ENCODE results near the gene STX8.

The STX8 gene

GRCh38 chr17:9249245-9249953 is 326.2 kb downstream of the STX8 start:
- in situ Hi-C loops (cut with HindIII; ENCODE audit: low sequenced_read_pairs), result no loop called here

- in situ Hi-C loops (cut with HindIII; ENCODE audit: low sequenced_read_pairs), result no loop called here
Measured at GRCh38 chr17:9247401-9247938, 328.1 kb downstream of the STX8 start.

- in situ Hi-C loops (cut with HindIII; ENCODE audit: low sequenced_read_pairs), result no loop called here
Measured at GRCh38 chr17:9244066-9245052, 331.3 kb downstream of the STX8 start.

GRCh38 chr17:9242983-9243382 is 332.6 kb downstream of the STX8 start:
- in situ Hi-C loops (cut with HindIII; ENCODE audit: low sequenced_read_pairs), result no loop called here

- in situ Hi-C loops (cut with HindIII; ENCODE audit: low sequenced_read_pairs), result no loop called here
Measured at GRCh38 chr17:9242497-9242881, 333.1 kb downstream of the STX8 start.

GRCh38 chr17:9241774-9242496 is 333.7 kb downstream of the STX8 start:
- in situ Hi-C loops (cut with HindIII; ENCODE audit: low sequenced_read_pairs), result no loop called here

GRCh38 chr17:9241371-9241712 is 334.3 kb downstream of the STX8 start:
- in situ Hi-C loops (cut with HindIII; ENCODE audit: low sequenced_read_pairs), result no loop called here

GRCh38 chr17:9240659-9241370 is 334.8 kb downstream of the STX8 start:
- in situ Hi-C loops (cut with HindIII; ENCODE audit: low sequenced_read_pairs), result no loop called here

GRCh38 chr17:9239793-9240658 is 335.6 kb downstream of the STX8 start:
- in situ Hi-C loops (cut with HindIII; ENCODE audit: low sequenced_read_pairs), result no loop called here

- in situ Hi-C loops (cut with HindIII; ENCODE audit: low sequenced_read_pairs), result no loop called here
Measured at GRCh38 chr17:9239246-9239792, 336.3 kb downstream of the STX8 start.

- in situ Hi-C loops (cut with HindIII; ENCODE audit: low sequenced_read_pairs), result no loop called here
Measured at GRCh38 chr17:9238340-9239245, 337.0 kb downstream of the STX8 start.

- in situ Hi-C loops (cut with HindIII; ENCODE audit: low sequenced_read_pairs), result no loop called here
Measured at GRCh38 chr17:9237661-9238301, 337.8 kb downstream of the STX8 start.

- in situ Hi-C loops (cut with HindIII; ENCODE audit: low sequenced_read_pairs), result no loop called here
Measured at GRCh38 chr17:9237053-9237410, 338.6 kb downstream of the STX8 start.

- in situ Hi-C loops (cut with HindIII; ENCODE audit: low sequenced_read_pairs), result no loop called here
Measured at GRCh38 chr17:9236286-9237052, 339.2 kb downstream of the STX8 start.

GRCh38 chr17:9235346-9235745 is 340.3 kb downstream of the STX8 start:
- in situ Hi-C loops (cut with HindIII; ENCODE audit: low sequenced_read_pairs), result no loop called here

GRCh38 chr17:9234389-9234945 is 341.2 kb downstream of the STX8 start:
- in situ Hi-C loops (cut with HindIII; ENCODE audit: low sequenced_read_pairs), result no loop called here

- in situ Hi-C loops (cut with HindIII; ENCODE audit: low sequenced_read_pairs), result no loop called here
Measured at GRCh38 chr17:9233761-9234160, 341.9 kb downstream of the STX8 start.

Data from endothelial cell of hepatic sinusoid (primary cell).